Smooth muscle cell (in vitro differentiated cells): ENCODE results near the gene FOXE3. TPM values are rescaled to one million over a fixed set of nuclear protein-coding genes. Genes with fewer than 3 reads are reported as not detected.

Experiments
- DNase-seq: peaks from one replicate; lab custom pipeline; 2025; ENCODE audit not compliant: unreplicated experiment; lab: John Stamatoyannopoulos, UW
- H2AFZ ChIP-seq: fragments of 200-600 bp; sonication (generic); 2 replicates; pipeline ENCODE4 v1.6.0; 2016; ENCODE audit warnings: antibody characterized with exemption, low read depth, mild to moderate bottlenecking
- H3F3A ChIP-seq: fragments of 200-600 bp; sonication (generic); 2 replicates; pipeline ENCODE4 v1.6.0; 2017; ENCODE audit warnings: antibody characterized with exemption, low read depth
- H3K27ac ChIP-seq: fragments of 200-600 bp; sonication (generic); 2 replicates; pipeline ENCODE4 v1.5.1; 2016; ENCODE audit warnings: low read depth, mild to moderate bottlenecking
- H3K27me3 ChIP-seq: fragments of 200-600 bp; sonication (generic); 2 replicates; pipeline ENCODE4 v1.6.1; 2016; ENCODE audit warnings: low read depth, mild to moderate bottlenecking
- H3K36me3 ChIP-seq: fragments of 200-600 bp; sonication (generic); 2 replicates; pipeline ENCODE4 v1.5.1; 2016; ENCODE audit warnings: low read depth
- H3K4me1 ChIP-seq: fragments of 200-600 bp; sonication (generic); 2 replicates; pipeline ENCODE4 v1.5.1; 2016; ENCODE audit warnings: low read depth
- H3K4me2 ChIP-seq: fragments of 200-600 bp; sonication (generic); 2 replicates; pipeline ENCODE4 v1.6.0; 2016; ENCODE audit warnings: mild to moderate bottlenecking
- H3K4me3 ChIP-seq: fragments of 200-600 bp; sonication (generic); 2 replicates; pipeline ENCODE4 v1.5.1; 2016; ENCODE audit warnings: mild to moderate bottlenecking
- H3K79me2 ChIP-seq: fragments of 200-600 bp; sonication (generic); 2 replicates; pipeline ENCODE4 v1.6.0; 2016; ENCODE audit warnings: low read depth, mild to moderate bottlenecking
- H3K9ac ChIP-seq: fragments of 200-600 bp; sonication (generic); 2 replicates; pipeline ENCODE4 v1.6.0; 2016; ENCODE audit warnings: low read depth
- H3K9me3 ChIP-seq: fragments of 200-600 bp; sonication (generic); replicated peaks from 2 replicates; pipeline ENCODE4 v1.5.1; 2016; ENCODE audit warnings: low read depth
- H4K20me1 ChIP-seq: fragments of 200-600 bp; sonication (generic); 2 replicates; pipeline ENCODE4 v1.6.0; 2016; ENCODE audit warnings: low read depth
- CTCF ChIP-seq: fragments of 200-600 bp; sonication (generic); IDR thresholded peaks from 2 replicates; pipeline ENCODE4 v1.5.1; 2017; ENCODE audit warnings: borderline replicate concordance, mild to moderate bottlenecking, antibody characterized with exemption; ENCODE audit not compliant: insufficient read depth, poor library complexity, severe bottlenecking
- WGBS: methylation state at CpG from one replicate; pipeline ENCODE4 v1.1.7; 2016; ENCODE audit warnings: low lambda C conversion rate; 5-methylcytosine and 5-hydroxymethylcytosine counted together
- polyA plus RNA-seq: library from polyadenylated mRNA; unstranded; fragments of >200 nt; fragmentation: Nextera tagmentation; extraction: Ambion mirVana; gene quantifications from 2 replicates; pipeline ENCODE4 v1.2.1, GENCODE V29; 2016
- total RNA-seq: library from RNA; depleted of rRNA; stranded (reverse); fragments of >200 nt; gene quantifications from 2 replicates; pipeline ENCODE4 v1.2.3, GENCODE V29; 2014

Gene FOXE3
- total and polyA plus RNA-seq, 2 experiments from 2014 or later = not detected

- no peak overlapping the region for H3K4me2 ChIP-seq
- TF ChIP-seq CTCF = no peak
- no peak overlapping the region for H3K4me3 ChIP-seq
- H3K36me3 ChIP-seq = no peaks in the 10 kb centered on the region
- 78% methylated on average over 4 of the region's 4 CpGs for WGBS
- no peaks in the 10 kb centered on the region for H3K79me2 ChIP-seq
- H2AFZ ChIP-seq = no peak overlapping the region
- H3K27ac ChIP-seq = no peak overlapping the region
- no peaks in the 10 kb centered on the region for H4K20me1 ChIP-seq
- H3K4me1 ChIP-seq = no peaks in the 10 kb centered on the region
- H3K9me3 ChIP-seq = no peaks in the 10 kb centered on the region
- no peaks in the 10 kb centered on the region for H3F3A ChIP-seq
- no peak for DNase-seq
- peaks cover 72% of the 10 kb centered on the region for H3K27me3 ChIP-seq
- no peak overlapping the region for H3K9ac ChIP-seq
Observed at GRCh38 chr1:47402591-47402990, 13.5 kb upstream of the FOXE3 start.

GRCh38 chr1:47403321-47403910 is 12.7 kb upstream of the FOXE3 start:
- Histone ChIP-seq H3K36me3 (no peaks in the 10 kb centered on the region), H3K4me3 (no peak overlapping the region), H3K79me2 (no peaks in the 10 kb centered on the region), H3K9ac (no peak overlapping the region), H3K4me1 (no peaks in the 10 kb centered on the region), H3K27ac (no peak overlapping the region), H3K9me3 (no peaks in the 10 kb centered on the region), H2AFZ (no peak overlapping the region), H3F3A (no peaks in the 10 kb centered on the region), H3K27me3 (peaks cover 66% of the 10 kb centered on the region), H4K20me1 (no peaks in the 10 kb centered on the region), H3K4me2 (no peak overlapping the region)
- 85% methylated on average over 4 of the region's 4 CpGs for WGBS
- no peak for TF ChIP-seq CTCF
- no peak for DNase-seq

- no peak overlapping the region for H3K4me2 ChIP-seq
- no peaks in the 10 kb centered on the region for H3K79me2 ChIP-seq
- H3K36me3 ChIP-seq = no peaks in the 10 kb centered on the region
- no peaks in the 10 kb centered on the region for H3F3A ChIP-seq
- DNase-seq = no peak
- H3K27ac ChIP-seq = no peak overlapping the region
- H3K9ac ChIP-seq = no peak overlapping the region
- no peak overlapping the region for H2AFZ ChIP-seq
- 65% methylated on average over 5 of the region's 5 CpGs for WGBS
- peaks cover 4% of the 10 kb centered on the region for H3K4me1 ChIP-seq
- H4K20me1 ChIP-seq = no peaks in the 10 kb centered on the region
- H3K9me3 ChIP-seq = no peaks in the 10 kb centered on the region
- H3K27me3 ChIP-seq = peaks cover 49% of the 10 kb centered on the region
- H3K4me3 ChIP-seq = no peak overlapping the region
- TF ChIP-seq CTCF = no peak
Observed at GRCh38 chr1:47405697-47406096, 10.4 kb upstream of the FOXE3 start.

GRCh38 chr1:47406966-47407365 is 9.1 kb upstream of the FOXE3 start:
- Histone ChIP-seq H2AFZ (no peak overlapping the region), H3K4me1 (peaks cover 4% of the 10 kb centered on the region), H3K4me2 (no peak overlapping the region), H3K9me3 (no peaks in the 10 kb centered on the region), H3K36me3 (no peaks in the 10 kb centered on the region), H3K4me3 (no peak overlapping the region), H3K27ac (no peak overlapping the region), H4K20me1 (no peaks in the 10 kb centered on the region), H3K9ac (no peak overlapping the region), H3K79me2 (no peaks in the 10 kb centered on the region), H3F3A (no peaks in the 10 kb centered on the region), H3K27me3 (peaks cover 37% of the 10 kb centered on the region)
- DNase-seq = no peak
- TF ChIP-seq CTCF = no peak
- 88% methylated on average over 5 of the region's 5 CpGs for WGBS
